Mesenchymal stem cell (in vitro differentiated cells and primary cell): ENCODE measurements around the gene ANKRA2.

Experiments
- DNase-seq: peaks from one replicate; pipeline ENCODE4 v3.0.0-alpha.2; 2013
- H2AFZ ChIP-seq: one replicate; pipeline ENCODE4 v1.6.1; 2013; ENCODE audit warnings: low read depth, mild to moderate bottlenecking, control low read depth, inconsistent platforms, low read length, moderate library complexity
- H2AK5ac ChIP-seq: 2 replicates; pipeline ENCODE4 v1.6.1; 2013; ENCODE audit warnings: low read length, moderate library complexity, mild to moderate bottlenecking, inconsistent platforms; ENCODE audit not compliant: severe bottlenecking
- H2BK120ac ChIP-seq: one replicate; pipeline ENCODE4 v1.6.1; 2013; ENCODE audit warnings: low read depth, mild to moderate bottlenecking, inconsistent platforms, low read length, moderate library complexity
- H2BK12ac ChIP-seq, 2 experiments: one replicate each; pipeline ENCODE4 v1.6.1; 2013; ENCODE audit warnings: inconsistent platforms in 2 of 2, low read length in 2 of 2, mild to moderate bottlenecking in 2 of 2, moderate library complexity in 2 of 2, control low read depth in 1 of 2
- H2BK15ac ChIP-seq: one replicate; pipeline ENCODE4 v1.6.1; 2013; ENCODE audit warnings: mild to moderate bottlenecking, low read depth, inconsistent platforms; ENCODE audit not compliant: poor library complexity, severe bottlenecking
- H2BK5ac ChIP-seq: 2 replicates; pipeline ENCODE4 v1.6.1; 2013; ENCODE audit warnings: low read depth, mild to moderate bottlenecking, low read length, control low read depth, inconsistent platforms; ENCODE audit not compliant: poor library complexity, severe bottlenecking
- H3K14ac ChIP-seq, 2 experiments: one replicate each; pipeline ENCODE4 v1.6.1; 2013; ENCODE audit warnings: inconsistent platforms in 2 of 2, low read length in 2 of 2, control low read depth in 1 of 2, mild to moderate bottlenecking in 1 of 2, moderate library complexity in 1 of 2
- H3K18ac ChIP-seq, 2 experiments: one replicate each; pipeline ENCODE4 v1.6.1; 2013; ENCODE audit warnings: inconsistent platforms in 2 of 2, low read length in 2 of 2, control low read depth in 1 of 2, low read depth in 1 of 2, mild to moderate bottlenecking in 1 of 2
- H3K23ac ChIP-seq, 2 experiments: one replicate each; pipeline ENCODE4 v1.6.1; 2013; ENCODE audit warnings: inconsistent platforms in 2 of 2, low read length in 2 of 2, mild to moderate bottlenecking in 2 of 2, moderate library complexity in 2 of 2, control low read depth in 1 of 2
- H3K27ac ChIP-seq: 2 replicates; pipeline ENCODE4 v1.5.1; 2013; ENCODE audit warnings: mild to moderate bottlenecking, moderate library complexity, low read length, control low read depth, inconsistent platforms; ENCODE audit not compliant: poor library complexity, severe bottlenecking
- H3K27me3 ChIP-seq, 2 experiments: 2 replicates each; pipeline versions ENCODE4 v1.6.1 to v1.7.0; 2013; ENCODE audit warnings: low read length in 2 of 2, mild to moderate bottlenecking in 2 of 2, moderate library complexity in 2 of 2, control low read depth in 1 of 2, inconsistent platforms in 1 of 2; ENCODE audit not compliant: control insufficient read depth in 1 of 2, insufficient read depth in 1 of 2
- H3K36me3 ChIP-seq, 2 experiments: 2 replicates each; pipeline versions ENCODE4 v1.6.1 to v1.7.0; 2013; ENCODE audit warnings: low read length in 2 of 2, control low read depth in 1 of 2, inconsistent platforms in 1 of 2, low read depth in 1 of 2, mild to moderate bottlenecking in 1 of 2; ENCODE audit not compliant: insufficient read depth in 2 of 2, control insufficient read depth in 1 of 2
- H3K4ac ChIP-seq, 2 experiments: one replicate each; pipeline ENCODE4 v1.6.1; 2013; ENCODE audit warnings: inconsistent platforms in 2 of 2, low read length in 2 of 2, mild to moderate bottlenecking in 2 of 2, moderate library complexity in 2 of 2, control low read depth in 1 of 2, low read depth in 1 of 2
- H3K4me1 ChIP-seq: 2 replicates; pipeline ENCODE4 v1.6.1; 2013; ENCODE audit warnings: low read depth, low read length, control low read depth; ENCODE audit not compliant: control insufficient read depth, insufficient read depth
- H3K4me2 ChIP-seq: 2 replicates; pipeline ENCODE4 v1.6.1; 2013; ENCODE audit warnings: low read length, mild to moderate bottlenecking, inconsistent platforms; ENCODE audit not compliant: poor library complexity, severe bottlenecking
- H3K4me3 ChIP-seq, 2 experiments: 2 replicates each; pipeline versions ENCODE4 v1.5.1 to v1.7.0; 2013; ENCODE audit warnings: low read length in 2 of 2, mild to moderate bottlenecking in 2 of 2, control low read depth in 1 of 2, low read depth in 1 of 2; ENCODE audit not compliant: insufficient read depth in 1 of 2
- H3K79me1 ChIP-seq: replicated peaks from 2 replicates; pipeline ENCODE4 v1.6.1; 2013; ENCODE audit warnings: mild to moderate bottlenecking, control low read depth, low read length, inconsistent platforms; ENCODE audit not compliant: poor library complexity, severe bottlenecking
- H3K9ac ChIP-seq: 2 replicates; pipeline ENCODE4 v1.7.0; 2013; ENCODE audit warnings: mild to moderate bottlenecking, low read length, moderate library complexity
- H3K9me3 ChIP-seq: 2 replicates; pipeline ENCODE4 v1.7.0; 2013; ENCODE audit warnings: mild to moderate bottlenecking, low read length; ENCODE audit not compliant: control insufficient read depth
- H4K8ac ChIP-seq: one replicate; pipeline ENCODE4 v1.6.1; 2013; ENCODE audit warnings: inconsistent platforms, mild to moderate bottlenecking, low read length, moderate library complexity
- H4K91ac ChIP-seq: one replicate; pipeline ENCODE4 v1.6.1; 2013; ENCODE audit warnings: mild to moderate bottlenecking, low read length, inconsistent platforms
- WGBS: methylation state at CpG from one replicate; pipeline ENCODE4 v1.1.7; 2013; ENCODE audit warnings: mixed read lengths; 5-methylcytosine and 5-hydroxymethylcytosine counted together

ANKRA2 gene

GRCh38 chr5:73506459-73506955, 58.9 kb downstream of the ANKRA2 start:
- Histone ChIP-seq H4K91ac (no peak overlapping the region), H3K4me1 (peaks cover 3% of the 10 kb centered on the region), H3K18ac (no peak overlapping the region), H2AK5ac (no peak overlapping the region), H3K9me3 (no peaks in the 10 kb centered on the region), H3K9ac (no peak overlapping the region), H4K8ac (no peak overlapping the region), H3K4me2 (no peak overlapping the region), H3K23ac (no peak overlapping the region), H3K79me1 (peaks cover 2% of the 10 kb centered on the region), H3K4ac (no peak overlapping the region), H3K14ac (no peak overlapping the region), H2BK5ac (no peak overlapping the region), H2BK12ac (no peak overlapping the region), H2BK120ac (no peak overlapping the region), H2BK15ac (no peak overlapping the region), H2AFZ (no peak overlapping the region), H3K4me3 (no peak overlapping the region), H3K27me3 (no peaks in the 10 kb centered on the region), H3K27ac (no peak overlapping the region), H3K36me3 (peaks cover 11 to 58% of the 10 kb centered on the region in 2 experiments)
- WGBS, result 97% methylated on average over 4 of the region's 5 CpGs
- no peak for DNase-seq
